Astrocyte of the cerebellum (primary cell): ENCODE results near the gene EEF2.
"Not testable (repeated sequence)": the region's sequence is repeated elsewhere in the genome, so short reads cannot be mapped to it uniquely, and the experiment has no call there.

Experiments
- DNase-seq: peaks from one replicate; pipeline ENCODE4 v3.0.0-alpha.2; 2011; ENCODE audit warnings: low read depth
- H3K4me3 ChIP-seq: 2 replicates; pipeline ENCODE4 v1.5.1; 2011; ENCODE audit warnings: mild to moderate bottlenecking, low read depth, low read length, moderate library complexity
- in situ Hi-C: cut with HindIII; loops from 2 replicates; pipeline ENCODE4 v1.10.0; 2017; ENCODE audit warnings: low sequenced_read_pairs
- TF ChIP-seq, protein P1 (sequence below): IDR thresholded peaks from 2 replicates; pipeline ENCODE4 v1.5.1; 2012; ENCODE audit warnings: low read length, low read depth, moderate library complexity, mild to moderate bottlenecking; ENCODE audit errors: missing control alignments

The EEF2 gene

DNA sequence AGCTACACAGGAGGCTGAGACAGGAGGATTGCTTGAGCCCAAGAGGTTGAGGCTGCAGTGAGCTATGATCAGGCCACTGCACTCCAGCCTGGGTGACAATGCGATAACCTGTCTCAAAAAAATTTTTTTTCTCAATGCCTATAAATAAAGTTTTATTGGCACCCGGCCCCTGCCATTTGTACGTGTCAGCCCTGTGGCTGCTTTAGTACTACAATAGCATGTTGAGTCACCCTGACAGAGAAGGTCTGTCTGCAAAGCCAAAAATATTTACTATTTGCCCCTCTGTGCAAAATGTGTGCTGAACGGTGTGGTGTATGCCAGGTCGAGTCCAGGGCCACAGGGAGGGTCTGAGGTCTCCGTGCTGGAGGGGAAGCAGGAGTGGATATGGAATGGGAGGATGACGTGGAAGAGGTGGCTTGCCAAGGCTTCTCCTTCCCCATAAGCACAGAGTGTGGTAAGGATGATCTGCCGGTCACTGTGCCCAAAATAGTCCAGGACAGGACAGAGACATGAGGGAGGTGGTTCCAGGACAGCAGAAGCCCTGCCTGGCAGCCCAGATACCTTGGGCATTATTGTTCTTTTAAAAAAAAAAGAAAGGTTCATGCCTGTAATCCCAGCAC is 42.4 kb downstream of the EEF2 start:
- in situ Hi-C loops: no loop called here
- TF ChIP-seq, protein P1, sequence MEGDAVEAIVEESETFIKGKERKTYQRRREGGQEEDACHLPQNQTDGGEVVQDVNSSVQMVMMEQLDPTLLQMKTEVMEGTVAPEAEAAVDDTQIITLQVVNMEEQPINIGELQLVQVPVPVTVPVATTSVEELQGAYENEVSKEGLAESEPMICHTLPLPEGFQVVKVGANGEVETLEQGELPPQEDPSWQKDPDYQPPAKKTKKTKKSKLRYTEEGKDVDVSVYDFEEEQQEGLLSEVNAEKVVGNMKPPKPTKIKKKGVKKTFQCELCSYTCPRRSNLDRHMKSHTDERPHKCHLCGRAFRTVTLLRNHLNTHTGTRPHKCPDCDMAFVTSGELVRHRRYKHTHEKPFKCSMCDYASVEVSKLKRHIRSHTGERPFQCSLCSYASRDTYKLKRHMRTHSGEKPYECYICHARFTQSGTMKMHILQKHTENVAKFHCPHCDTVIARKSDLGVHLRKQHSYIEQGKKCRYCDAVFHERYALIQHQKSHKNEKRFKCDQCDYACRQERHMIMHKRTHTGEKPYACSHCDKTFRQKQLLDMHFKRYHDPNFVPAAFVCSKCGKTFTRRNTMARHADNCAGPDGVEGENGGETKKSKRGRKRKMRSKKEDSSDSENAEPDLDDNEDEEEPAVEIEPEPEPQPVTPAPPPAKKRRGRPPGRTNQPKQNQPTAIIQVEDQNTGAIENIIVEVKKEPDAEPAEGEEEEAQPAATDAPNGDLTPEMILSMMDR: no peak

DNA sequence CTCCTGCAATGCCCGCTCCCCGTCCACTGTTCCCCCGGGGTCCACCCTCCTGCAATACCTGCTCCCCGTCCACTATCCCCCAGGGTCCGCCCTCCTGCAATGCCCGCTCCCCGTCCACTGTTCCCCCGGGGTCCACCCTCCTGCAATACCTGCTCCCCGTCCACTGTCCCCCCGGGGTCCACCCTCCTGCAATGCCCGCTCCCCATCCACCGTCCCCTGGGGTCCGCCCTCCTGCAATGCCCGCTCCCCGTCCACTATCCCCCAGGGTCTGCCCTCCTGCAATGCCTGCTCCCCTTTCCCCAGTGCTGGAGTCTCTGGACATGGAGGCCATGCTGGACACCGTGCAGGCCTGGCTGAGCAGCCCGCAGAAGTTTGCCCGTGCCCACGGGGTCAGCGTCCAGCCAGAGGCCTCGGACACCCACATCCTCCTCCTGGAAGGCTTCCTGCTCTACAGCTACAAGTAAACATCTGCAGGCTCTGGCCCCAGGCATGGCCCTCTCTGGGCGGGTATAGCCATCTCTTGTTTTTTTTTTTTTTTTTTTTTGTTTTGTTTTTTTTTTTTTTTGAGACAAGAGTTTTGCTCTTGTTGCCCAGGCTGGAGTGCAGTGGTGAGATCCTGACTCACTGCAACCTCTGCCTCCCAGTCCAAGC is 46.8 kb downstream of the EEF2 start:
- H3K4me3 ChIP-seq, in situ Hi-C loops, DNase-seq: not testable (repeated sequence)

More for the DNA sequence above, 42.4 kb downstream of the EEF2 start:
- no peak for DNase-seq
- no peak overlapping the region for H3K4me3 ChIP-seq

DNA sequence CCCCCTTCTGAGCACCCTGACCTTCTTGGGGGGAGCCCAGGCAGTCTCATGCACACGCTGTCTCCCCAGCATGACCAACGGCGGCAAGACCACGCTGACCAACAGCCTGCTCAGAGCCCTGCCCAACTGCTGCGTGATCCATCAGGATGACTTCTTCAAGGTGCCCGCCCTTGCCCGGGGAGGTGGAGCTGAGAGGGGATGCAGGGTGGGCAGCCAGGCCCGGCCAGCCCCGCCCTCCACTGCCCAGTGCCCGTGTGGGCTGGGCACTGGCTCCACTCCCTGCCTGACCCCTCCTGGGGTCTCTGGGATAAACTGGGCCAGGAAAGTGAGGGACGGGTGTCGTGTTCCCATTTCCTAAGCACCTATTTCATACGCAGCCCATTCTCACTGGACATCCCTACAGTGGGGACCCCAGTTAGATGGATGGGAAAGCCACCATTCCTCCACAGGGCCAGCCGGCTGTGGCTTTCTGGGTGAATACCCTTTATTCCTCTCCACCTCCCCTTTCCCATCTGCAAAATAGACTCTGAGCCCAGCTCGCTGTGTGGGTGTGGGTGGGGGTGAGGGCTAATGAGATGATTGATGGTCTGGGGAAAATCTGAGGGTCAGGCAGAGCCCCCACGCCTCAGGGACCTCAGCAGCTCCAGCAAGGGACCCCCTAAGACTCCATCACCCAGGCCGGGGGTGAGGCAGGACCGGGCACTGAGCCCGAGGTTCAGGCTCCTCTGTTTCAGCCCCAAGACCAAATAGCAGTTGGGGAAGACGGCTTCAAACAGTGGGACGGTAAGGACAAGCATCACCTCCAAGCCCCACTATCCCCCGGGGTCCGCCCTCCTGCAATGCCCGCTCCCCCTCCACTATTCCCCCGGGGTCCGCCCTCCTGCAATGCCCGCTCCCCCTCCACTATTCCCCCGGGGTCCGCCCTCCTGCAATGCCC is 48.5 kb downstream of the EEF2 start:
- DNase-seq: no peak
- TF ChIP-seq, protein P1: no peak
- in situ Hi-C loops: no loop called here
- no peak overlapping the region for H3K4me3 ChIP-seq

DNA sequence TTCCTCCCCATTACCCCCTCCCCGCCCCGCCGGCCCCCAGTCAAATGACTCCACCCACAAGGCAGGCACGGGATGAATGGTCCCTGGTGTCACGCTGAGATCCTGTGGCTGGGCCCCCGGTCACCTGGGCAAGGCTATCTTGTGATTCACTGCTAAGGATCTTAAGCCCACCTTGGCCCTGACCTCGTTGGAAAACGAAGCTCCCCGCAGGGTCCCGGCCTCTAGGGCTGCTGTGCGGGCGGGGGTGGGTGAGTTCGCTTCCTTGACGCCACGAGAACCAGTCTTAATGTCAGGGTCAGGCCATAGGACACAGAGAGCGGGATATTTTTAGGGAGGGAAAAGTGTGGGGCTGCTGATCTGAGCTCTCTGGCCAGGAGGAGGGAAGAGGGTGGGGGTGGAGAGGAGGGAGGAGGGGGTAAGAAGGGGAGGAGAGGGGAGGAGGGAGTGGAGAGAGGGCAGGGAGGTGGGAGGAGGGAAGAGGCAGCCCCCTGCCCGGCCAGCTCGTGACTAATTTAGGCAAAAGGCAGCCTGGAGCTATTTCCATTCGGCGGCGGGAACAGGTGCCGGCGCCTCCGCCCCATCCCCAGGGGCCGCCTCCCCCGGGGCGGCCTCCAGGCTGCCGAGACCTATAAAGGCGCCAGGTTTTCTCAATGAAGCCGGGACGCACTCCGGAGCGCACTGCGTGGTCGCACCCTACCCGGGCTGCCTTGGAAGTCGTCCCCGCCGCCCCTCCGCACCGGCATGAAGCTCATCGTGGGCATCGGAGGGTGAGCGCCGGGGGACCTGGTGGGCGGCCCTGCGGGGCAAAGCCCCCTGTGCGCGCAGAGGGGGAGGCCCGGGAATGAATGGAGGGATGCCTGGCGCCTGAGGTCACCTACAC is 52.1 kb downstream of the EEF2 start, which contains the start of gene NMRK2:
NMRK2 (plus strand) TSS at position 139 of the 880 bp plus-strand sequence; CDS start at position 742, 603 bp downstream.
- in situ Hi-C loops: no loop called here
- TF ChIP-seq, protein P1: no peak
- H3K4me3 ChIP-seq: no peak within 1 kb of the TSS
- no peak for DNase-seq

DNA sequence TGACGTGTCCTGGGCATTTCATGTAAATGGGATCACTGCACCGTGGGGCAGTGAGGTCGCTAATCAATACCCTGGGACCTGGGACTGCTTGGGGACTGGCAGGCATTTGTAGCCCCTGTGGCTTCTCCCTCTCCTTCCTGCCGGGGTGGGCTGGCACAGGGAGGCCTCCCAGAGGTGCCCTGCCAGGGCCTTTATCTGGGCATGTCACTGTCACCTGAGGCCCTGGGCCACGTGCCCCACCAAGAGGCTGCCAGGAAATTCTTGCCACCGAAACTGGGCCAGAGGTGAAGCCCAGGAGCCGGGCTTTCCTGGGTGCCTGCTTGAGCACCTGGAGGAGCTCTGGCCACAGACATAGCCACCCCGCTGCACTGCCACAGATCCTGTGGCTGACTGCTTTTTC is 54.2 kb downstream of the EEF2 start:
- DNase-seq: no peak
- TF ChIP-seq, protein P1: no peak
- H3K4me3 ChIP-seq: no peak overlapping the region
- in situ Hi-C loops: no loop called here
